Central memory CD8-positive, alpha-beta T cell (primary cell): Measurements from ENCODE around the gene STIP1.
A peak's percentile ranks its signal among the peaks of the same experiment; 100 is the strongest.

Experiments
- ATAC-seq: fragments of 150-1000 bp; cut with Tn5 transposase; replicated peaks from 2 replicates; pipeline ENCODE4 v1.10.0; 2022; ENCODE audit warnings: mild to moderate bottlenecking, moderate FRiP score, moderate number of reproducible peaks; ENCODE audit not compliant: poor library complexity, severe bottlenecking; ENCODE audit errors: extremely low read depth
- DNase-seq, 2 donors: peaks; one replicate each; pipeline ENCODE4 v3.0.0; 2021; ENCODE audit warnings: low spot score in 2 of 2
- H3K27ac Mint-ChIP-seq: one replicate; pipeline ENCODE4 v1.8.0; 2022; ENCODE audit warnings: low read depth, mild to moderate bottlenecking, moderate library complexity, mixed read lengths
- H3K27me3 Mint-ChIP-seq: one replicate; pipeline ENCODE4 v1.8.0; 2022; ENCODE audit warnings: mixed read lengths
- H3K36me3 Mint-ChIP-seq: one replicate; pipeline ENCODE4 v1.8.0; 2022; ENCODE audit warnings: mild to moderate bottlenecking, moderate library complexity, mixed read lengths; ENCODE audit not compliant: insufficient read depth
- H3K4me1 Mint-ChIP-seq: one replicate; pipeline ENCODE4 v1.8.0; 2022; ENCODE audit warnings: mixed read lengths
- H3K4me3 Mint-ChIP-seq: one replicate; pipeline ENCODE4 v1.8.0; 2022; ENCODE audit warnings: mild to moderate bottlenecking, moderate library complexity, mixed read lengths
- H3K9me3 Mint-ChIP-seq: one replicate; pipeline ENCODE4 v1.8.0; 2022; ENCODE audit warnings: mixed read lengths

STIP1 gene

GRCh38 chr11:64165481-64165841 is 20.5 kb upstream of the STIP1 start:
- Mint-ChIP-seq H3K36me3 (no peaks in the 10 kb centered on the region), H3K4me1 (peaks cover 14% of the 10 kb centered on the region), H3K27ac (no peak overlapping the region), H3K27me3 (no peaks in the 10 kb centered on the region), H3K4me3 (peak overlapping the region; percentile 86), H3K9me3 (no peaks in the 10 kb centered on the region)
- no peak for ATAC-seq
- DNase-seq = no peak

- H3K36me3 Mint-ChIP-seq = no peaks in the 10 kb centered on the region
- DNase-seq (peak; percentile 33 to 47), ATAC-seq (peak; percentile 95)
- no peaks in the 10 kb centered on the region for H3K27me3 Mint-ChIP-seq
- peaks cover 14% of the 10 kb centered on the region for H3K4me1 Mint-ChIP-seq
- no peak within 1 kb of the TSS for H3K27ac Mint-ChIP-seq
- H3K9me3 Mint-ChIP-seq = no peaks in the 10 kb centered on the region
- peak within 1 kb of the TSS; percentile 86 for H3K4me3 Mint-ChIP-seq
Measured at GRCh38 chr11:64165842-64166635, 19.9 kb upstream of the STIP1 start, which contains the start of gene MACROD1. TSS of gene MACROD1 (minus strand) at chr11:64166113. CDS start at chr11:64165994, 119 bp downstream.

- ATAC-seq (no peak), DNase-seq (no peak)
- Mint-ChIP-seq H3K4me3 (no peak overlapping the region), H3K9me3 (no peaks in the 10 kb centered on the region), H3K4me1 (peaks cover 9% of the 10 kb centered on the region), H3K36me3 (no peaks in the 10 kb centered on the region), H3K27me3 (no peaks in the 10 kb centered on the region), H3K27ac (no peak overlapping the region)
Measured at GRCh38 chr11:64170419-64170818, 15.6 kb upstream of the STIP1 start.

- no peak overlapping the region for H3K27ac Mint-ChIP-seq
- no peaks in the 10 kb centered on the region for H3K9me3 Mint-ChIP-seq
- H3K27me3 Mint-ChIP-seq = no peaks in the 10 kb centered on the region
- DNase-seq = no peak
- no peaks in the 10 kb centered on the region for H3K36me3 Mint-ChIP-seq
- H3K4me1 Mint-ChIP-seq = no peaks in the 10 kb centered on the region
- no peak for ATAC-seq
- no peak overlapping the region for H3K4me3 Mint-ChIP-seq
Measured at GRCh38 chr11:64173616-64174355, 12.2 kb upstream of the STIP1 start.

GRCh38 chr11:64176751-64177150 is 9.2 kb upstream of the STIP1 start:
- DNase-seq (no peak), ATAC-seq (no peak)
- Mint-ChIP-seq H3K9me3 (no peaks in the 10 kb centered on the region), H3K4me1 (no peaks in the 10 kb centered on the region), H3K36me3 (peaks cover 2% of the 10 kb centered on the region), H3K27ac (no peak overlapping the region), H3K27me3 (no peaks in the 10 kb centered on the region), H3K4me3 (no peak overlapping the region)

- peaks cover 2% of the 10 kb centered on the region for H3K36me3 Mint-ChIP-seq
- H3K4me3 Mint-ChIP-seq = no peak overlapping the region
- H3K27me3 Mint-ChIP-seq = no peaks in the 10 kb centered on the region
- no peak for ATAC-seq
- H3K27ac Mint-ChIP-seq = no peak overlapping the region
- no peak for DNase-seq
- H3K4me1 Mint-ChIP-seq = peaks cover 7% of the 10 kb centered on the region
- no peaks in the 10 kb centered on the region for H3K9me3 Mint-ChIP-seq
Measured at GRCh38 chr11:64178203-64178602, 7.8 kb upstream of the STIP1 start.

- Mint-ChIP-seq H3K36me3 (peaks cover 2% of the 10 kb centered on the region), H3K4me3 (no peak overlapping the region), H3K27ac (no peak overlapping the region), H3K4me1 (peaks cover 16% of the 10 kb centered on the region), H3K9me3 (no peaks in the 10 kb centered on the region), H3K27me3 (no peaks in the 10 kb centered on the region)
- DNase-seq = no peak
- ATAC-seq = no peak
Measured at GRCh38 chr11:64178951-64179639, 6.9 kb upstream of the STIP1 start.

GRCh38 chr11:64180891-64181290 is 5.1 kb upstream of the STIP1 start:
- Mint-ChIP-seq H3K27me3 (no peaks in the 10 kb centered on the region), H3K9me3 (no peaks in the 10 kb centered on the region), H3K36me3 (peaks cover 9% of the 10 kb centered on the region), H3K4me1 (peaks cover 16% of the 10 kb centered on the region), H3K4me3 (no peak overlapping the region), H3K27ac (no peak overlapping the region)
- ATAC-seq (no peak), DNase-seq (no peak)

GRCh38 chr11:64181506-64182411 is 4.2 kb upstream of the STIP1 start:
- DNase-seq = no peak
- Mint-ChIP-seq H3K36me3 (peaks cover 11% of the 10 kb centered on the region), H3K9me3 (no peaks in the 10 kb centered on the region), H3K4me3 (no peak overlapping the region), H3K27me3 (no peaks in the 10 kb centered on the region), H3K4me1 (peaks cover 16% of the 10 kb centered on the region), H3K27ac (no peak overlapping the region)
- ATAC-seq = no peak

- peaks cover 14% of the 10 kb centered on the region for H3K36me3 Mint-ChIP-seq
- no peak for ATAC-seq
- H3K9me3 Mint-ChIP-seq = no peaks in the 10 kb centered on the region
- DNase-seq = no peak
- H3K27ac Mint-ChIP-seq = no peak overlapping the region
- no peaks in the 10 kb centered on the region for H3K27me3 Mint-ChIP-seq
- peaks cover 16% of the 10 kb centered on the region for H3K4me1 Mint-ChIP-seq
- H3K4me3 Mint-ChIP-seq = peak overlapping the region; percentile 57
Measured at GRCh38 chr11:64183890-64184289, 2.1 kb upstream of the STIP1 start.

- H3K4me1 Mint-ChIP-seq = peaks cover 16% of the 10 kb centered on the region
- no peak overlapping the region for H3K4me3 Mint-ChIP-seq
- H3K27ac Mint-ChIP-seq = no peak overlapping the region
- ATAC-seq = no peak
- H3K36me3 Mint-ChIP-seq = peaks cover 18% of the 10 kb centered on the region
- H3K9me3 Mint-ChIP-seq = no peaks in the 10 kb centered on the region
- no peak for DNase-seq
- H3K27me3 Mint-ChIP-seq = no peaks in the 10 kb centered on the region
Measured at GRCh38 chr11:64185175-64185692, 737 bp upstream of the STIP1 start.
